ENCODE results near the gene FOXP1.

FOXP1 gene

GRCh38 chr3:71030748-71031147, 552.8 kb downstream of the FOXP1 start:
- TF ChIP-seq EZH2phosphoT487 (IDR thresholded peaks at IDR 0.05; ENCODE audit: low read depth) = no peak
- Histone ChIP-seq H3K4me2 (ENCODE audit: low read length) (no peak overlapping the region), H3K79me2 (ENCODE audit: low read length) (peaks cover 100% of the 10 kb centered on the region), H3K9me3 (ENCODE audit: insufficient read depth, low read length) (no peaks in the 10 kb centered on the region), H3K4me1 (ENCODE audit: low read length) (peaks cover 17% of the 10 kb centered on the region), H3K4me3 (ENCODE audit: low read length) (no peak overlapping the region), H2AFZ (ENCODE audit: low read depth, low read length) (no peak overlapping the region), H3K27ac (ENCODE audit: low read length) (no peak overlapping the region), H3K9ac (ENCODE audit: low read length) (no peak overlapping the region), H3K36me3 (replicated peaks; ENCODE audit: low read depth, low read length) (peaks cover 75% of the 10 kb centered on the region), H3K27me3 (ENCODE audit: low read depth, low read length) (no peaks in the 10 kb centered on the region), H4K20me1 (ENCODE audit: insufficient read depth, low read length) (peaks cover 94% of the 10 kb centered on the region)

- no peak overlapping the region for H3K4me2 ChIP-seq (ENCODE audit: low read length)
- no peak overlapping the region for H3K27ac ChIP-seq (ENCODE audit: low read length)
- peaks cover 74% of the 10 kb centered on the region for H3K36me3 ChIP-seq (replicated peaks; ENCODE audit: low read depth, low read length)
- H2AFZ ChIP-seq (ENCODE audit: low read depth, low read length) = no peak overlapping the region
- TF ChIP-seq CTCF (IDR thresholded peaks at IDR 0.05; ENCODE audit: low read depth, low read length) = no peak
- H3K4me1 ChIP-seq (ENCODE audit: low read length) = peaks cover 15% of the 10 kb centered on the region
- H3K9me3 ChIP-seq (ENCODE audit: insufficient read depth, low read length) = no peaks in the 10 kb centered on the region
- H3K9ac ChIP-seq (ENCODE audit: low read length) = no peak overlapping the region
- no peaks in the 10 kb centered on the region for H3K27me3 ChIP-seq (ENCODE audit: low read depth, low read length)
- H4K20me1 ChIP-seq (ENCODE audit: insufficient read depth, low read length) = peaks cover 94% of the 10 kb centered on the region
- H3K79me2 ChIP-seq (ENCODE audit: low read length) = peaks cover 100% of the 10 kb centered on the region
- H3K4me3 ChIP-seq (ENCODE audit: low read length) = no peak overlapping the region
Observed at GRCh38 chr3:71029770-71030169, 553.8 kb downstream of the FOXP1 start.

- H4K20me1 ChIP-seq (ENCODE audit: insufficient read depth, low read length) = peaks cover 96% of the 10 kb centered on the region
- H3K9ac ChIP-seq (ENCODE audit: low read length) = no peak overlapping the region
- TF ChIP-seq CTCF (IDR thresholded peaks at IDR 0.05; ENCODE audit: low read depth, low read length) (no peak), EZH2phosphoT487 (IDR thresholded peaks at IDR 0.05; ENCODE audit: low read depth) (no peak)
- H3K4me2 ChIP-seq (ENCODE audit: low read length) = no peak overlapping the region
- H3K27me3 ChIP-seq (ENCODE audit: low read depth, low read length) = no peaks in the 10 kb centered on the region
- H3K9me3 ChIP-seq (ENCODE audit: insufficient read depth, low read length) = no peaks in the 10 kb centered on the region
- H3K36me3 ChIP-seq (replicated peaks; ENCODE audit: low read depth, low read length) = peaks cover 76% of the 10 kb centered on the region
- no peak overlapping the region for H3K4me3 ChIP-seq (ENCODE audit: low read length)
- no peak overlapping the region for H2AFZ ChIP-seq (ENCODE audit: low read depth, low read length)
- peaks cover 100% of the 10 kb centered on the region for H3K79me2 ChIP-seq (ENCODE audit: low read length)
- H3K27ac ChIP-seq (ENCODE audit: low read length) = no peak overlapping the region
- H3K4me1 ChIP-seq (ENCODE audit: low read length) = peaks cover 15% of the 10 kb centered on the region
Observed at GRCh38 chr3:71028802-71029201, 554.7 kb downstream of the FOXP1 start.

- Histone ChIP-seq H3K27ac (ENCODE audit: low read length) (no peak overlapping the region), H2AFZ (ENCODE audit: low read depth, low read length) (no peak overlapping the region), H3K4me3 (ENCODE audit: low read length) (no peak overlapping the region), H4K20me1 (ENCODE audit: insufficient read depth, low read length) (peaks cover 96% of the 10 kb centered on the region), H3K36me3 (replicated peaks; ENCODE audit: low read depth, low read length) (peaks cover 79% of the 10 kb centered on the region), H3K27me3 (ENCODE audit: low read depth, low read length) (no peaks in the 10 kb centered on the region), H3K9ac (ENCODE audit: low read length) (no peak overlapping the region), H3K9me3 (ENCODE audit: insufficient read depth, low read length) (no peaks in the 10 kb centered on the region), H3K79me2 (ENCODE audit: low read length) (peaks cover 100% of the 10 kb centered on the region), H3K4me1 (ENCODE audit: low read length) (peaks cover 15% of the 10 kb centered on the region), H3K4me2 (ENCODE audit: low read length) (no peak overlapping the region)
- TF ChIP-seq EZH2phosphoT487 (IDR thresholded peaks at IDR 0.05; ENCODE audit: low read depth) = no peak
- no peak for TF ChIP-seq CTCF (IDR thresholded peaks at IDR 0.05; ENCODE audit: low read depth, low read length)
Observed at GRCh38 chr3:71028184-71028583, 555.3 kb downstream of the FOXP1 start.

Measured in OCI-LY3 (cell line).